Mucosa of gallbladder (tissue), 1 donor: ENCODE results near the gene PPP1R3C. TPM values are rescaled to one million over a fixed set of nuclear protein-coding genes. Genes with fewer than 3 reads are reported as not detected.

Experiments used
- DNase-seq: peaks from one replicate; pipeline ENCODE4 v3.0.0-alpha.2; 2020; ENCODE audit warnings: low spot score
- total RNA-seq: library from RNA; stranded (reverse); gene quantifications from one replicate; pipeline ENCODE4 v1.2.1, GENCODE V29; 2021
- donor health status: DM: no; HTN: no; CAD: no.

PPP1R3C gene
- total RNA-seq, 1 donor from 2014 or later, result 47.6 TPM

GRCh38 chr10:91601212-91601611 lies 31.7 kb downstream of the PPP1R3C start:
- no peak for DNase-seq

GRCh38 chr10:91598211-91598977 lies 34.5 kb downstream of the PPP1R3C start:
- DNase-seq, result no peak

- DNase-seq, result no peak
Observed at GRCh38 chr10:91597197-91597881, 35.5 kb downstream of the PPP1R3C start.

DNA sequence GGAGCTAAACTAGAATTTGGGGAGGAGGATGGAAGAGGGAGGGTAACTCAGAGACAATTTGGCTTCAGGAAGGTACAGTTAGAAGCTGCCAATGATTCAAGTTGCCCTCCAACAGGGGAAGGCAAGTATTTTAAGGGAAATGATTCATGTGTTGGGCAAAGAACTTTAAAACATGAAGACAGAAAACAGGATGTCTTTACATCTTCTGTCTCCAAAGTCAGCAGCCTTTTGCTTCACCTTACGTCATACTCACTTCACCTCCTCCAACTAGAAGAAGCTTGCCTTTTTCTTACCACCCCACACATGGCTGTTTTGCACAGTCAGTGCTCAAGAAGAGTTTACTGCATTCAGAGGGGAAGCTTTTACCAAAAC lies 36.1 kb downstream of the PPP1R3C start:
- DNase-seq, result no peak

DNA sequence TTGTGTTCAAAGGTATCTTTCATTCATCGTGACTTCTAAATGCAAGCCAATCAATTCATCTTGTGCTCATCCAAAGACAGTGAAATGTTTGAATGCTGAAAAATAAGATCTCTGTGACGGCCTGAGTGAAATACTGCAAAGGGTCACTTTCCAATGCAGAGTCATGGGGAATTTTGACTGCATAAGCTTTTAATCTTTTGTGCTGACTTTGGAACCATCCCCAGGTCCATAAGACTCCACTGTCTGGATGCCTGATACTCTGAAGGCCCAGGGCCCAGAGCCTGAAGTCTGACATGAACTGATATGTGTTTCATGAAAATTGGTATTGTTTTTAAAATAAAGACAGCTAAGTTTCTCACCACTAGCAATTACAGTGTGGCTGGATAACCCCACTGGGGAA lies 39.0 kb downstream of the PPP1R3C start:
- no peak for DNase-seq

DNA sequence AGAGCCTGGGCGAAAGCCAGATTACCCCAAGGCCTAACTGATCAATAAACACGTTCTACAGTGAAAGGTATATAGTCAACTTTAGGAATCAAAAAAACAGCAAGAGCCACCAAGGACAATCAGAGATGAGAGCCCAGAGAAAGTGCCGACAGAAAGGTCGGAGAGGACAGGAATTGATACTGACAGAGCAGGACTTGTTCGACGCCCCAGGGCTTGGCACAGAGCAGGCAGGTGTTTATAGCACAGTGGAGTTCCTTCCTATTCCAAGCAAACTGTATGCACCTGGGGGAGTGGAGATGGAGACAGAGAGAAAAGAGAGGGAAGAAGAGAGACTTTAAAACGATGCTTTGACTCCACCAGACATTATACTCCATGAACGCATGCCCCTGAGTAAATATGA lies 39.5 kb downstream of the PPP1R3C start:
- no peak for DNase-seq

DNA sequence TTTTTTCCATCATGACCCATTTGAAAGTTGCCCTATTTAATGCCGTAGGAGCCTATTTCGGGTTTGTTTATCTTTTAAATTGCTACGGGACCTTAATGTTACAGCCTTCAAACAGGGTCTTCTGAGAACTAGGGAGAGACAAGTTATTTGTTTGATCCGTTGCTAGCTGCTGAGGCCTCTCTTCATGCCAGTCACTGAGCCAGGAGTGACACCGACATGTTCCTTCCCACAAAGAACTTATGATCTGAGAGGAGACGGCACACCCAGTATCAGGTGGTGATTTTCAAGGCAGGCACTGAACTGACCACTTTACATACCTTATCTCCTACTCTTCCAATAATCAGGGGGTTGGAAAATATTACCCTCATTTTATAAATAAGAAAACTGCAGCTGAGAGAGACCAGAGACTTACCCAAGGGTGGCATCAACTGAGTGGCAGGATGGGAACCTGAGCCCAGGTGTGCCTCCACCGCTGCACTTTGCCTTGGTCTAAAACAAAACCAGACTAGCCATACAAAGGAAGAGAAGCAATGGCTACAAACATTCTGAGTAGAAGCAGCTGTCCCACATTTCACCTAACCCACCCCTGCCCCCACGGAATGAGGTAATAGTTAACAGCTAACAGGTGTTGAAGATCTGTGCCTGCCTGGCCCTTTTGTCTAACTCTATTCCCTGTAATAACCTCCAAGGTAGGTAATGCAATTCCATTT lies 40.5 kb downstream of the PPP1R3C start:
- DNase-seq, result no peak

DNA sequence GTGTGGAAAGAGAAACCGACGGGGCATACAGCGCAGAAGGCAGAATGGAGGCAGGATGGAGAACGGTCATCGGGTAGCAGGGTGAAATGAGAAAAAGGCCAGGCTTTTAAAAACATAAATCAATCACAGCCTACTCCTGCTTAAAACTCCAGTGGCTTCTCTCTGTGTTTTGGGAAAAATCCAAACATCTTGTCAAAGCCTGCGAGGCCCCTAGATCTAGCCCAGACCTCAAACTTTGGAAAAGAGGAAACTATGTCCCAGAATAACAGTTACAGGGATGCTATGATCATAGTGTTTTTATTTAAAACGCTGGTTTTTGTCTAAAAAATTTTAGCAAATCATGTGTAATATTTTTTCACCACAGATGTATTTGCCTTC lies 41.1 kb downstream of the PPP1R3C start:
- no peak for DNase-seq

DNA sequence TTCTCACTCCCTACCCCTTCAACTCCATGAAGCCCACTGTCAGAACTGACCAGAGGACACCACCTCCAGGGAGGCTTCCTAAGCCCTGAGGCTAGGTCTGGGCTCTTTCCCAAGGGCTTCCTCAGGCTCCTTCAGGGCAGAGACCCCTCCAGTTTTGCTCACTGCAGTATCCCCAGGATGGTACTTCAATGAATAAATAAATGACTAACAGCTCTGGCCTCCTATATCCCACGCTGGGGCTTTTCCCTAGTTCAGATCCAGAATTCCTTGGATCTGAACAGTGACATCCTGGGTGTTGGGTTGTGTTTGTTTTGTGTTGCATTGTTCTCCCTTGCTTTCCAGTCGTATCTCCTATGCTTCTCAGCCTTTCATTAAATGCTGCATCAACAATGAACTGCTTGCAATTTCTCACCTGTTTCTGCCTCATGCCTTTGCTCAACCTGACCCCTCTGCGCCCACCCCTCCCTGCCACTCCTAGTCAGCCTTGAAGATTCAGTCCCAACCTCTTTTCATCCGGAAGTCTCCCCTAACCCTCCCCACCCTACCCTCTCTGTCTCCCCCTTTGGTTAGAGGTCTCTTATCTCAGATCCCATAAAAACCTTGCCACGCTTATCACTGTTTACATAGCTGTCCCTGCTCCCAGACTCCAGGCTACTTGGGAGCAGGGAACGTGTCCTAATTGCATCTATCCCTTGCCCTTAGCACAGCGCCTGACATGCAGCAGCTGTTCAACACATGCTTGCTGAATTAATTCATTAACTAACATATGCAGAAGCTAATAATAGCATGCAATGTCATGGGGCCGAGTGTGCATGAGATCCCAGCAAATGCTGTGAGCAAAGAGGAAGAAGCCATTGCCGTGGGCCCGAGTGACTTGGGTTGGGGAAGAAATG lies 41.7 kb downstream of the PPP1R3C start:
- peak; percentile 67 for DNase-seq

DNA sequence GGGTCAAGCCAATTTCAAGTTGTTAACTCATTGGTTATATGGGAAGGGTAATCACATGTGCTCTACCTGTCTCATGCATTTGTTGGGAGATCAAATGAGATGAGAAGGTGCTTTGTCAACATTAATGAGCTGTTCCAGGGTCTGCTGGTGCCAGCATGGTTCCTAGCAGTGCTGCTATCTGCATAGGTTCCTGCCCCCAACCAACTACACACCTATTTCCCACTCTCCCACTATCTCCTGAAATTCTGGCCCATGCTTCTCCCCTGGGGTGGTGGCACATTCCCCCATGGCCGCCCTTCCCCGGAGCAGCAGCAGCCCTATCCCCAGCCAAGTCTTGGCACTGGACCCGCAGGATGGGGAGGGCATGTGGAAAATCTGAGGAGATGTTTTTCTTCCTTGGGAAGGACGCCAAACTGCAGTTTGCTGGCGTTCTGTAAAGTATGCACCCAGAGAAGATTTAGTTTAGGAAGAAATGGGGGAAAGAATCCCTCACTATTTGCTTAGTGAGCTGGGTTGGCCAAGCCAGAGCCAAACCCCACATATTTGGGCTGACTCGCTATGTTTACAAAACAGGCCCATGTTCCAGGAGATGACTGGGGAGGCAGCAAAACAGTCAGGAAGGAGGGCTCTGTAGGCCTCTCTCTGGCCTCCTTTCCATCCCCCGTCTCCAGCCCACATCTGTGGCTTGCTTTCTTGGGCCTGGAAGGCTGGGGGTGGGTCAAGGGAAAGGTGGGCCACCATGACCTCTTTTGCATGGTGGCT lies 42.5 kb downstream of the PPP1R3C start:
- DNase-seq, result peak; percentile 73

DNA sequence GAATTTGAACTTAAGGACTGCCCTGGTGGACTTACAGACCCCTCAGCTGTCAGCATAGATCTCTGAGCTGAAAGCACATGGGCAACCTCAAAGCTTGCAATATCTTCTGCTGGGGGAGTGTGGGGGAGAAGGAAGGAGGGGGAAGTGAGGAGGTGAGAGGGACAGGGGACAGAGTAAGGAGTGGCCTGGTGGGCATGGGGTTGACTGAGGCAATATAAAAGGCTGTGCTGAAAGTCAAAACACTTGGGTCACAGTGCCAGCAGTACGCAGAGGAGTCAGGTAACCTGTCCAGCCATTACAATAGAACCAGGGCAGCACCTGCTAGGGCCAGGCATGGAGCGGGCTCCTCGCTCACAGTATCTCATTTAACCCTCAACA lies 43.2 kb downstream of the PPP1R3C start:
- DNase-seq, result no peak

GRCh38 chr10:91589015-91589657 lies 43.7 kb downstream of the PPP1R3C start:
- DNase-seq, result peak; percentile 74

DNA sequence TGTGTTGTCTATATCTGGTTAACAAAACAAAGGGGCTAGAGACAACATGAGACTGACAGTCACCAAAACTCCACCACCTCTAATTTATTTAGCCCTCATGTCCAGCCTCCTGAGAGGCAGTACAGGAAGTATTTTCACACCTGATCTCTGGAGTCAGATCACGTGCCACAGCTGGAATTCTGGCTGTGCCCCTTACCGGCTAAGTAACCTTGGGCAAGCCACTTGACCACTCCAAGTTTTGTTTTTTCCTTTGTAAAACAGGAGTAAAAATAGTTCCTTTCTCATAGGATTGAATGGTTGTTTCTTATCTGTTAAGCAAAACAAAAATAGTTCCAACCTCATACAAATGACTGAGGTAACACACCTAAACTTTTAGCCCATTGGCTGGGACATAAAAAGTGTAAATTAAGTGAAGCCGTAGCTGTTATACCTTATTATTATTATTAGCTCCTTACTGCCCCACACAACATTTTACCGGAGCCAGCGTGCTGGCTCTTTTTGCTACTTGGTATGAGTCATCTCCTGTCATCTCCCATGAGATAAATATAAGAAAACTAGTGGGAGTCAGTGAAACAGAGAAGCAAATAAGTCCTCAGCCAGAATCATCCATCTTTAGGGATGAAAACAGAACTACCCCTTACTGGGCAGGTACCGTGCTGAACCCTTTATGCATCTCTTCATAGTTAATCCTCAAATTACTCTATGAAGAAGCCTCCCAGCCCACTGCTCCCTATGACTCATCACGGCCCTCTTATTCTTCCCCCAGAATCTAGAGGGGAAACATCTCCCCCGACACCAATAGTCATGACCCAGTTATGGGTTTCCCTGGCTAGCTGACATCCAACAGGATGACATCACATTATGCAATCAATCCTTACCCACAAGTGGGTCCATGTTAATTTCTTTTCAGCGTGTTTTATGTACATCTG lies 44.9 kb downstream of the PPP1R3C start:
- DNase-seq, result no peak

GRCh38 chr10:91582153-91582554 lies 50.7 kb downstream of the PPP1R3C start:
- DNase-seq, result peak; percentile 58

DNA sequence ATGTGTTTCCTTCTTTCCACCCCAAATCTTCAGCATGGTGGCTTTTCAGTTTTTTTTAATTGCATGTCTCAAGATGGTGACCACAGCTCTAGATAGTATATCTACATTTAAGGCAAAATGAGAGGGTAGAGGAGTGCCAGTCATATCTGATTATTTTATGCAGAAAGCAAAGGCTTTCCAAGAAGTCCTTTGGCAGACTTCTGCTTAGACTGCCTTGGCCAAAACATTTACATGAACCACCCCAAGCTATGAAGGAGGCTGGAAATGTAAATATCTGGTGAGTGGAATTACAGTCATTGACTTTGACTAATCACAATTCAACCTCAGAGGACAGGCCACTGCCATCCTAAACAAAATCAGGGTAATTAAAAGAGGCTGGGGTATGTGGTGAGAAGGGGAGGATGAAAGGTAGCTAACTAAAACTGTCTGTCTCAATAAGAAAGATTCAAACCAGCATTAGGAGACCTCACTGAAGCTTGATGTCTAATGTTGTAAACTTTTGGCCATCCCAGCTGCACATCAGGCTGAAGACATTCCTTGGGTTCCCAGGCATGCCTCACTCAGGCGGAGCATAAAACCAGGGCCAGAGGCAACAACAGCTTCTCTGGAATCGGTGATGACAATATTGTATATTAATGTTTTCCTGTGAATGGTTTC lies 53.4 kb downstream of the PPP1R3C start:
- no peak for DNase-seq
